Progenitor cell of endocrine pancreas (in vitro differentiated cells): ENCODE results near the gene UTP25. TPM values are rescaled to one million over a fixed set of nuclear protein-coding genes. Genes with fewer than 3 reads are reported as not detected.

ENCODE experiments used
- DNase-seq: peaks from one replicate; pipeline ENCODE4 v3.0.0; 2021; ENCODE audit warnings: low spot score; ENCODE audit not compliant: unreplicated experiment
- H3K27ac Mint-ChIP-seq: 2 replicates; pipeline ENCODE4 v1.8.0; 2021; ENCODE audit warnings: mild to moderate bottlenecking, moderate library complexity, mixed read lengths
- H3K27me3 Mint-ChIP-seq: 2 replicates; pipeline ENCODE4 v1.8.0; 2021; ENCODE audit warnings: mixed read lengths
- H3K36me3 Mint-ChIP-seq: 2 replicates; pipeline ENCODE4 v1.8.0; 2022; ENCODE audit warnings: mixed read lengths; ENCODE audit not compliant: insufficient read depth
- H3K4me1 Mint-ChIP-seq: 2 replicates; pipeline ENCODE4 v1.8.0; 2021; ENCODE audit warnings: low read depth, mixed read lengths
- H3K4me3 Mint-ChIP-seq: 2 replicates; pipeline ENCODE4 v1.8.0; 2021; ENCODE audit warnings: low read depth, mild to moderate bottlenecking, moderate library complexity, mixed read lengths
- H3K9me3 Mint-ChIP-seq: 2 replicates; pipeline ENCODE4 v1.8.0; 2021; ENCODE audit warnings: low read depth, mixed read lengths
- total RNA-seq: library from RNA; stranded (reverse); gene quantifications from 2 replicates; pipeline ENCODE4 v1.2.1, GENCODE V29; 2021
- TF ChIP-seq, protein P1 (sequence below): fragments of 200-600 bp; sonication (generic); IDR thresholded peaks from one replicate; pipeline ENCODE4 v1.5.0; 2021; ENCODE audit warnings: antibody characterized with exemption, mild to moderate bottlenecking; ENCODE audit not compliant: unreplicated experiment

The UTP25 gene
- total RNA-seq, 1 donor from 2014 or later = 7.8 TPM

- Mint-ChIP-seq H3K4me1 (peaks cover 20% of the 10 kb centered on the region), H3K27ac (no peak overlapping the region), H3K9me3 (no peaks in the 10 kb centered on the region), H3K4me3 (no peak overlapping the region), H3K36me3 (no peaks in the 10 kb centered on the region), H3K27me3 (no peaks in the 10 kb centered on the region)
- TF ChIP-seq, protein P1, sequence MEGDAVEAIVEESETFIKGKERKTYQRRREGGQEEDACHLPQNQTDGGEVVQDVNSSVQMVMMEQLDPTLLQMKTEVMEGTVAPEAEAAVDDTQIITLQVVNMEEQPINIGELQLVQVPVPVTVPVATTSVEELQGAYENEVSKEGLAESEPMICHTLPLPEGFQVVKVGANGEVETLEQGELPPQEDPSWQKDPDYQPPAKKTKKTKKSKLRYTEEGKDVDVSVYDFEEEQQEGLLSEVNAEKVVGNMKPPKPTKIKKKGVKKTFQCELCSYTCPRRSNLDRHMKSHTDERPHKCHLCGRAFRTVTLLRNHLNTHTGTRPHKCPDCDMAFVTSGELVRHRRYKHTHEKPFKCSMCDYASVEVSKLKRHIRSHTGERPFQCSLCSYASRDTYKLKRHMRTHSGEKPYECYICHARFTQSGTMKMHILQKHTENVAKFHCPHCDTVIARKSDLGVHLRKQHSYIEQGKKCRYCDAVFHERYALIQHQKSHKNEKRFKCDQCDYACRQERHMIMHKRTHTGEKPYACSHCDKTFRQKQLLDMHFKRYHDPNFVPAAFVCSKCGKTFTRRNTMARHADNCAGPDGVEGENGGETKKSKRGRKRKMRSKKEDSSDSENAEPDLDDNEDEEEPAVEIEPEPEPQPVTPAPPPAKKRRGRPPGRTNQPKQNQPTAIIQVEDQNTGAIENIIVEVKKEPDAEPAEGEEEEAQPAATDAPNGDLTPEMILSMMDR = no peak
- no peak for DNase-seq
These were observed 20.3 kb upstream of the UTP25 start for GRCh38 chr1:209807509-209807908.

DNA sequence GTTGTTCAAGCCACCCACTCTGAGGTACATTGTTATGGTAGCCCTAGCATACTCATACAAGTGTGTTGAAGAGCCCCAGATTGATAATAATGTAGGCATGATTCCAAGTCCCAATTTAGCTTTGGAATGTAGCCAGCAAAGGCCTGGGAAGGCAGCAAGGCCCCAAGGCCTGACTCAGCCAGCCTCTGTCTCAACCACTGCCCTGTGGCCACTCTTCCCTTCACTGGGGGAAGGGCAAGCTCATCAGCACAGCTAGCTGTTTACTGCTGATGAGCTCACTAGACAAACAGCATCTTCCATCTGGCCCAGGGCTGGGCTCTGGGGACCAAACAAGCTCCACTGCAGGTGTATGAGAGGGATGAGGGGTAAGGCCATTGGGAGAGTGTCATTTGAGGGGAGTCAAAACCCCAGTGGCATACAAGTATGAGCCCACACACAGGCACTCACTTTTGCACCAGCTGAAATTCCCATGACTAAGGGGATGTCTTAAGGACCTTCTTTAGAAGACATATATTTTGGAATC, 19.7 kb upstream of the UTP25 start:
- Mint-ChIP-seq H3K4me3 (no peak overlapping the region), H3K27me3 (no peaks in the 10 kb centered on the region), H3K36me3 (no peaks in the 10 kb centered on the region), H3K4me1 (peaks cover 19% of the 10 kb centered on the region), H3K9me3 (no peaks in the 10 kb centered on the region), H3K27ac (no peak overlapping the region)
- TF ChIP-seq, protein P1 = no peak
- no peak for DNase-seq

- H3K9me3 Mint-ChIP-seq = no peaks in the 10 kb centered on the region
- H3K36me3 Mint-ChIP-seq = no peaks in the 10 kb centered on the region
- no peaks in the 10 kb centered on the region for H3K27me3 Mint-ChIP-seq
- TF ChIP-seq, protein P1 = no peak
- no peak overlapping the region for H3K4me3 Mint-ChIP-seq
- peaks cover 12% of the 10 kb centered on the region for H3K4me1 Mint-ChIP-seq
- DNase-seq = no peak
- H3K27ac Mint-ChIP-seq = no peak overlapping the region
These were observed 18.2 kb upstream of the UTP25 start for GRCh38 chr1:209809611-209810010.

- no peaks in the 10 kb centered on the region for H3K27me3 Mint-ChIP-seq
- no peak overlapping the region for H3K4me3 Mint-ChIP-seq
- H3K27ac Mint-ChIP-seq = no peak overlapping the region
- TF ChIP-seq, protein P1 = no peak
- H3K36me3 Mint-ChIP-seq = no peaks in the 10 kb centered on the region
- DNase-seq = no peak
- peaks cover 4% of the 10 kb centered on the region for H3K4me1 Mint-ChIP-seq
- no peaks in the 10 kb centered on the region for H3K9me3 Mint-ChIP-seq
These were observed 17.0 kb upstream of the UTP25 start for GRCh38 chr1:209810783-209811182.

DNA sequence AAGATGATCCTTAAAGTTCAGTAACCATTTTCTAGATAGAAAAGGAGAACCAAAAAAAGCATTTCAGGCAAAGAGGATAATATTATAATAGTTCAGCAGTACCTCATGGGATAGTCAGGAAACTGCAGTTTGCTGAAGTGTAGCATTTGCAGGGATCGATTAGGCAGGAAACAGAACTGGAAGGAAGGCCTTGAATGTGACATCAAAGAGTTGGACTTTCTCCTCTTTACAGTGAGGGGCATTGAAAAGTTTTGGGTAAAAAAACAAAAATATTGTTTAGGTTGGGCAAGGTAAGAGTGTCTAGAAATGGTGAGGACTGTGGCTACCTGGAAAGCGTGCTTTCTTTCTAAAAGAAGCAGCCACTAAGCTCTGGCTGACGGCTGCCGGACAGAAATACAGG, 13.9 kb upstream of the UTP25 start:
- no peak for DNase-seq
- no peaks in the 10 kb centered on the region for H3K9me3 Mint-ChIP-seq
- no peak overlapping the region for H3K4me3 Mint-ChIP-seq
- TF ChIP-seq, protein P1 = no peak
- peaks cover 5% of the 10 kb centered on the region for H3K27me3 Mint-ChIP-seq
- H3K27ac Mint-ChIP-seq = no peak overlapping the region
- no peaks in the 10 kb centered on the region for H3K36me3 Mint-ChIP-seq
- peaks cover 2% of the 10 kb centered on the region for H3K4me1 Mint-ChIP-seq
